Fibroblast of lung (primary cell): ENCODE measurements around the gene PDE2A.

Experiments used
- CTCF ChIP-seq, 2 donors: IDR thresholded peaks in 1 of 2; conservative IDR thresholded peaks in 1 of 2; 1 replicate in 1 of 2; 2 replicates in 1 of 2; pipeline ENCODE4 v1.5.1; 2011 to 2012; ENCODE audit warnings: low read length in 2 of 2, control low read depth in 1 of 2, inconsistent platforms in 1 of 2, low read depth in 1 of 2, mild to moderate bottlenecking in 1 of 2
- EZH2 ChIP-seq: IDR thresholded peaks from 2 replicates; pipeline ENCODE4 v1.5.1; 2012; ENCODE audit warnings: low read length, control low read depth, mild to moderate bottlenecking; ENCODE audit errors: missing control alignments

GRCh38 chr11:72647882-72648281 is 26.3 kb downstream of the PDE2A start:
- TF ChIP-seq CTCF (conservative IDR thresholded peaks at IDR 0.05 in 1 of 2, IDR thresholded peaks at IDR 0.05 in 1 of 2; ENCODE audit: low read depth in 1 of 2, low read length in 2 of 2) (no peak), EZH2 (no peak)
